Left renal pelvis (tissue), 4 donors: ENCODE data around the gene PPFIA1. TPM values are rescaled to one million over a fixed set of nuclear protein-coding genes. Genes with fewer than 3 reads are reported as not detected.
"Not testable (repeated sequence)": the region's sequence is repeated elsewhere in the genome, so short reads cannot be mapped to it uniquely, and the experiment has no call there.

Experiments used
- DNase-seq, 4 donors: peaks; one replicate each; pipeline ENCODE4 v3.0.0-alpha.2; 2013; ENCODE audit warnings: low read depth in 4 of 4, low spot score in 3 of 4
- polyA plus RNA-seq, 4 donors: library from polyadenylated mRNA; unstranded; fragments of 120-200 nt; gene quantifications; one replicate each; pipeline ENCODE4 v1.2.1, GENCODE V29; 2013; ENCODE audit not compliant: insufficient read length in 4 of 4

PPFIA1 gene
- polyA plus RNA-seq, 4 donors = 39.0 to 52.1 (median 48.2) TPM

- no peak for DNase-seq
These were observed 49.0 kb downstream of the PPFIA1 start for GRCh38 chr11:70319396-70320076.

GRCh38 chr11:70322666-70323065 lies 52.2 kb downstream of the PPFIA1 start:
- no peak for DNase-seq

- DNase-seq = no peak
These were observed 53.3 kb downstream of the PPFIA1 start for GRCh38 chr11:70323806-70324205.

- no peak for DNase-seq
These were observed 54.1 kb downstream of the PPFIA1 start for GRCh38 chr11:70324376-70325115.

- no peak for DNase-seq
These were observed 55.3 kb downstream of the PPFIA1 start for GRCh38 chr11:70325824-70326223.

- no peak for DNase-seq
These were observed 55.9 kb downstream of the PPFIA1 start for GRCh38 chr11:70326365-70326811.

GRCh38 chr11:70326833-70327232 lies 56.3 kb downstream of the PPFIA1 start:
- DNase-seq = no peak

GRCh38 chr11:70327717-70328116 lies 57.2 kb downstream of the PPFIA1 start:
- no peak for DNase-seq

GRCh38 chr11:70328556-70328955 lies 58.1 kb downstream of the PPFIA1 start:
- DNase-seq = no peak

GRCh38 chr11:70331320-70331843 lies 60.9 kb downstream of the PPFIA1 start:
- DNase-seq = not testable (repeated sequence)

- no peak for DNase-seq
These were observed 61.4 kb downstream of the PPFIA1 start for GRCh38 chr11:70331901-70332300.

- no peak for DNase-seq
These were observed 62.1 kb downstream of the PPFIA1 start for GRCh38 chr11:70332567-70332966.

- DNase-seq = no peak
These were observed 62.8 kb downstream of the PPFIA1 start for GRCh38 chr11:70333261-70333660.

GRCh38 chr11:70334351-70334995 lies 64.0 kb downstream of the PPFIA1 start:
- DNase-seq = no peak

- DNase-seq = no peak
These were observed 65.0 kb downstream of the PPFIA1 start for GRCh38 chr11:70335511-70335910.

GRCh38 chr11:70338594-70338993 lies 68.1 kb downstream of the PPFIA1 start:
- DNase-seq = no peak

- DNase-seq = no peak
These were observed 68.6 kb downstream of the PPFIA1 start for GRCh38 chr11:70339066-70339465.

- DNase-seq = no peak
These were observed 71.5 kb downstream of the PPFIA1 start for GRCh38 chr11:70341881-70342429.

GRCh38 chr11:70343636-70344035 lies 73.1 kb downstream of the PPFIA1 start:
- peak in 3 of 4 donors; percentile 19 to 60 (median 29) for DNase-seq

GRCh38 chr11:70348191-70348590 lies 77.7 kb downstream of the PPFIA1 start:
- no peak for DNase-seq

GRCh38 chr11:70348608-70349007 lies 78.1 kb downstream of the PPFIA1 start:
- DNase-seq = no peak
